HEK293 (cell line): ENCODE results near the gene MEGF8.

Source experiments
- BCL11B ChIP-seq: fragments of 450-650 bp; formaldehyde crosslinking; IDR thresholded peaks from 2 replicates; pipeline ENCODE4 v1.5.1; 2016; ENCODE audit warnings: low read depth, missing biosample characterization, missing genetic modification characterization
- MZF1 ChIP-seq: fragments of 450-650 bp; formaldehyde crosslinking; IDR thresholded peaks from 2 replicates; pipeline ENCODE4 v1.5.1; 2017; ENCODE audit warnings: missing biosample characterization, missing genetic modification characterization, borderline replicate concordance
- OSR2 ChIP-seq: fragments of 450-650 bp; formaldehyde crosslinking; IDR thresholded peaks from 2 replicates; pipeline ENCODE4 v1.5.1; 2016; ENCODE audit warnings: missing biosample characterization, missing genetic modification characterization
- PRDM10 ChIP-seq: fragments of 450-650 bp; formaldehyde crosslinking; IDR thresholded peaks from 2 replicates; pipeline ENCODE4 v1.5.1; 2016; ENCODE audit warnings: missing biosample characterization, missing genetic modification characterization
- ZBTB17 ChIP-seq: fragments of 450-650 bp; formaldehyde crosslinking; IDR thresholded peaks from 2 replicates; pipeline ENCODE4 v1.5.1; 2016; ENCODE audit warnings: missing biosample characterization, missing genetic modification characterization
- ZBTB20 ChIP-seq: fragments of 450-650 bp; formaldehyde crosslinking; IDR thresholded peaks from 2 replicates; pipeline ENCODE4 v1.5.1; 2016; ENCODE audit warnings: missing biosample characterization, missing genetic modification characterization
- ZIC2 ChIP-seq: fragments of 450-650 bp; formaldehyde crosslinking; IDR thresholded peaks from 2 replicates; pipeline ENCODE4 v1.5.1; 2016; ENCODE audit warnings: missing biosample characterization, missing genetic modification characterization
- ZNF114 ChIP-seq: fragments of 450-650 bp; formaldehyde crosslinking; IDR thresholded peaks from 2 replicates; pipeline ENCODE4 v1.5.0; 2017; ENCODE audit warnings: missing biosample characterization, missing genetic modification characterization
- ZNF24 ChIP-seq: fragments of 450-650 bp; formaldehyde crosslinking; IDR thresholded peaks from 2 replicates; pipeline ENCODE4 v1.5.1; 2016; ENCODE audit warnings: missing biosample characterization, missing genetic modification characterization
- ZNF280C ChIP-seq: fragments of 450-650 bp; formaldehyde crosslinking; IDR thresholded peaks from 2 replicates; pipeline ENCODE4 v1.5.1; 2016; ENCODE audit warnings: missing biosample characterization, missing genetic modification characterization
- ZNF335 ChIP-seq: fragments of 450-650 bp; formaldehyde crosslinking; conservative IDR thresholded peaks from 2 replicates; pipeline ENCODE4 v1.5.1; 2016; ENCODE audit warnings: missing biosample characterization, missing genetic modification characterization
- ZNF404 ChIP-seq: fragments of 450-650 bp; formaldehyde crosslinking; IDR thresholded peaks from 2 replicates; pipeline ENCODE4 v1.5.1; 2017; ENCODE audit warnings: missing biosample characterization, missing genetic modification characterization
- ZNF514 ChIP-seq: fragments of 450-650 bp; formaldehyde crosslinking; IDR thresholded peaks from 2 replicates; pipeline ENCODE4 v1.5.1; 2016; ENCODE audit warnings: missing biosample characterization, missing genetic modification characterization
- ZNF529 ChIP-seq: fragments of 450-650 bp; formaldehyde crosslinking; IDR thresholded peaks from 2 replicates; pipeline ENCODE4 v1.5.1; 2017; ENCODE audit warnings: missing genetic modification characterization, missing biosample characterization; ENCODE audit not compliant: insufficient replicate concordance
- ZNF555 ChIP-seq: fragments of 450-650 bp; formaldehyde crosslinking; conservative IDR thresholded peaks from 2 replicates; pipeline ENCODE4 v1.5.1; 2017; ENCODE audit warnings: missing biosample characterization, mild to moderate bottlenecking, missing genetic modification characterization, inconsistent platforms
- ZNF76 ChIP-seq: fragments of 450-650 bp; formaldehyde crosslinking; IDR thresholded peaks from 2 replicates; pipeline ENCODE4; 2016; ENCODE audit warnings: low read depth, missing biosample characterization, missing genetic modification characterization, borderline replicate concordance
- ZNF792 ChIP-seq: fragments of 450-650 bp; formaldehyde crosslinking; IDR thresholded peaks from 2 replicates; pipeline ENCODE4 v1.5.1; 2016; ENCODE audit warnings: missing biosample characterization, missing genetic modification characterization
- TF ChIP-seq, protein P1 (sequence below): sonication (generic); formaldehyde crosslinking; IDR thresholded peaks from 2 replicates; pipeline ENCODE4 v1.8.1; 2022; ENCODE audit warnings: mild to moderate bottlenecking, moderate library complexity, missing genetic modification reagents
- TF ChIP-seq, protein P2 (sequence below): fragments of 450-650 bp; formaldehyde crosslinking; IDR thresholded peaks from 2 replicates; pipeline ENCODE4 v1.5.1; 2016; ENCODE audit warnings: missing biosample characterization, missing genetic modification characterization

Gene MEGF8

GRCh38 chr19:42386974-42387707 lies 61.7 kb downstream of the MEGF8 start (continued):
- TF ChIP-seq, protein P1, sequence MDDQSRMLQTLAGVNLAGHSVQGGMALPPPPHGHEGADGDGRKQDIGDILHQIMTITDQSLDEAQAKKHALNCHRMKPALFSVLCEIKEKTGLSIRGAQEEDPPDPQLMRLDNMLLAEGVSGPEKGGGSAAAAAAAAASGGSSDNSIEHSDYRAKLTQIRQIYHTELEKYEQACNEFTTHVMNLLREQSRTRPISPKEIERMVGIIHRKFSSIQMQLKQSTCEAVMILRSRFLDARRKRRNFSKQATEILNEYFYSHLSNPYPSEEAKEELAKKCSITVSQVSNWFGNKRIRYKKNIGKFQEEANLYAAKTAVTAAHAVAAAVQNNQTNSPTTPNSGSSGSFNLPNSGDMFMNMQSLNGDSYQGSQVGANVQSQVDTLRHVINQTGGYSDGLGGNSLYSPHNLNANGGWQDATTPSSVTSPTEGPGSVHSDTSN (CRISPR knock-in tag): no peak
- peak; percentile 48; the same call in 1 of the 2 replicates for TF ChIP-seq OSR2 (tag by site-specific recombination)
- no peak for TF ChIP-seq MZF1 (tag by site-specific recombination)
- TF ChIP-seq ZNF514 (tag by site-specific recombination): no peak
- peak; percentile 49; the same call in 1 of the 2 replicates for TF ChIP-seq ZNF76 (tag by site-specific recombination)
- peak; percentile 96 for TF ChIP-seq ZBTB17 (tag by site-specific recombination)
- no peak for TF ChIP-seq ZNF404 (tag by site-specific recombination)
- peak; percentile 73 for TF ChIP-seq PRDM10 (tag by site-specific recombination)
- peak; percentile 20; the same call in 1 of the 2 replicates for TF ChIP-seq BCL11B (tag by site-specific recombination)
- no peak for TF ChIP-seq ZNF555 (tag by site-specific recombination)
- TF ChIP-seq ZNF280C (tag by site-specific recombination): no peak
- TF ChIP-seq, protein P2, sequence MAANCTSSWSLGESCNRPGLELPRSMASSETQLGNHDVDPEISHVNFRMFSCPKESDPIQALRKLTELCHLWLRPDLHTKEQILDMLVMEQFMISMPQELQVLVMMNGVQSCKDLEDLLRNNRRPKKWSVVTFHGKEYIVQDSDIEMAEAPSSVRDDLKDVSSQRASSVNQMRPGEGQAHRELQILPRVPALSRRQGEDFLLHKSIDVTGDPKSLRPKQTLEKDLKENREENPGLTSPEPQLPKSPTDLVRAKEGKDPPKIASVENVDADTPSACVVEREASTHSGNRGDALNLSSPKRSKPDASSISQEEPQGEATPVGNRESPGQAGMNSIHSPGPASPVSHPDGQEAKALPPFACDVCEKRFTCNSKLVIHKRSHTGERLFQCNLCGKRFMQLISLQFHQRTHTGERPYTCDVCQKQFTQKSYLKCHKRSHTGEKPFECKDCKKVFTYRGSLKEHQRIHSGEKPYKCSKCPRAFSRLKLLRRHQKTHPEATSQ (tag by site-specific recombination): peak; percentile 93; the same call in 1 of the 2 replicates
- peak; percentile 80 for TF ChIP-seq ZIC2 (tag by site-specific recombination)
- 0 out of 2 replicates have a peak, but pooled peaks have one; percentile 49 for TF ChIP-seq ZNF792 (tag by site-specific recombination)
- TF ChIP-seq ZNF24 (tag by site-specific recombination): peak; percentile 71; the same call in 1 of the 2 replicates
- no peak for TF ChIP-seq ZNF529 (tag by site-specific recombination)
- no peak for TF ChIP-seq ZNF114 (tag by site-specific recombination)
- peak; percentile 99 for TF ChIP-seq ZNF335
- TF ChIP-seq ZBTB20 (tag by site-specific recombination): peak; percentile 56; the same call in 1 of the 2 replicates
